H1 (cell line): ENCODE results near the gene TMEM131L. TPM values are rescaled to one million over a fixed set of nuclear protein-coding genes. Genes with fewer than 3 reads are reported as not detected.
A peak's percentile ranks its signal among the peaks of the same experiment; 100 is the strongest.

Experiments
- CTCF ChIA-PET: fragments of 300-600 bp; sonication (Branson Sonifier 250); formaldehyde crosslinking; loops from one replicate; lab custom pipeline; 2021; ENCODE audit not compliant: partially characterized antibody; lab: Charles Lee
- POLR2A ChIA-PET: fragments of 300-600 bp; sonication (Branson Sonifier 250); formaldehyde crosslinking; loops from one replicate; lab custom pipeline; 2021; ENCODE audit warnings: inconsistent platforms; ENCODE audit not compliant: partially characterized antibody; lab: Charles Lee
- DNase-seq, 2 experiments: peaks; one replicate each; pipeline versions ENCODE4 v3.0.0 to v3.0.0-alpha.2; 2010 to 2022; ENCODE audit warnings: low spot score in 2 of 2, low read depth in 1 of 2, mixed read lengths in 1 of 2
- FAIRE-seq: peaks from 2 replicates; lab custom pipeline; 2011; peaks lifted over from hg19 to GRCh38; lab: Jason Lieb, UNC
- H2AFZ ChIP-seq: 2 replicates; pipeline ENCODE4 v1.8.1; 2012; ENCODE audit warnings: low read length, inconsistent platforms
- H2AK5ac ChIP-seq: 2 replicates; pipeline ENCODE4 v1.6.1; 2013; ENCODE audit warnings: low read depth, low read length
- H2BK120ac ChIP-seq: replicated peaks from 2 replicates; pipeline ENCODE3; 2013; ENCODE audit warnings: low read depth, low read length, inconsistent platforms
- H2BK12ac ChIP-seq: 2 replicates; pipeline ENCODE4 v1.6.1; 2013; ENCODE audit warnings: low read depth, low read length
- H2BK15ac ChIP-seq: 2 replicates; pipeline ENCODE4 v1.6.1; 2013; ENCODE audit warnings: low read length
- H2BK20ac ChIP-seq: 2 replicates; pipeline ENCODE4 v1.6.1; 2013; ENCODE audit warnings: low read length
- H2BK5ac ChIP-seq: 2 replicates; pipeline ENCODE4 v1.6.1; 2013; ENCODE audit warnings: low read depth, low read length
- H3K14ac ChIP-seq: 2 replicates; pipeline ENCODE4 v1.6.1; 2013; ENCODE audit warnings: inconsistent platforms; ENCODE audit not compliant: insufficient read length
- H3K18ac ChIP-seq: 2 replicates; pipeline ENCODE4 v1.6.1; 2013; ENCODE audit warnings: low read length; ENCODE audit errors: extremely low read depth
- H3K23ac ChIP-seq: 2 replicates; pipeline ENCODE4 v1.6.1; 2013; ENCODE audit warnings: inconsistent platforms; ENCODE audit not compliant: insufficient read length
- H3K23me2 ChIP-seq: 2 replicates; pipeline ENCODE4 v1.6.1; 2013; ENCODE audit warnings: low read depth, low read length
- H3K27ac ChIP-seq: 2 replicates; pipeline ENCODE4 v1.6.1; 2011; ENCODE audit warnings: low read depth, low read length, inconsistent platforms
- H3K27me3 ChIP-seq, 4 experiments: replicated peaks in 1 of 4; 1 replicate in 1 of 4; 2 replicates in 3 of 4; pipeline versions ENCODE4 v1.6.1 to v1.8.1; 2011 to 2013; ENCODE audit warnings: low read length in 3 of 4, mild to moderate bottlenecking in 3 of 4, inconsistent platforms in 2 of 4, mixed read lengths in 2 of 4, moderate library complexity in 1 of 4; ENCODE audit not compliant: control insufficient read depth in 3 of 4, insufficient read depth in 3 of 4; ENCODE audit errors: extremely low read depth in 1 of 4
- H3K36me3 ChIP-seq, 4 experiments: 2 replicates each; pipeline versions ENCODE4 v1.6.1 to v1.8.1; 2011 to 2013; ENCODE audit warnings: mild to moderate bottlenecking in 4 of 4, low read length in 3 of 4, moderate library complexity in 2 of 4, control low read depth in 1 of 4, inconsistent platforms in 1 of 4; ENCODE audit not compliant: insufficient read depth in 4 of 4, control insufficient read depth in 2 of 4
- H3K4ac ChIP-seq: replicated peaks from 2 replicates; pipeline ENCODE3; 2013; ENCODE audit warnings: low read length, low read depth, mixed read lengths, inconsistent platforms; ENCODE audit not compliant: insufficient read length
- H3K4me1 ChIP-seq, 4 experiments: replicated peaks in 1 of 4; 1 replicate in 1 of 4; 2 replicates in 3 of 4; pipeline versions ENCODE4 v1.6.1 to v1.8.1; 2011 to 2013; ENCODE audit warnings: low read length in 3 of 4, inconsistent platforms in 2 of 4, mixed read lengths in 1 of 4; ENCODE audit not compliant: insufficient read depth in 4 of 4, control insufficient read depth in 3 of 4
- H3K4me2 ChIP-seq, 2 experiments: 2 replicates each; pipeline versions ENCODE4 v1.6.1 to v1.8.1; 2011 to 2013; ENCODE audit warnings: low read depth in 2 of 2, low read length in 2 of 2, control low read depth in 1 of 2, inconsistent platforms in 1 of 2, mild to moderate bottlenecking in 1 of 2; ENCODE audit not compliant: insufficient read depth in 1 of 2
- H3K4me3 ChIP-seq, 4 experiments: fragments of 200-600, 300-600 bp in 1 of 4; sonication (generic), shearing (Covaris generic), sonication (Bioruptor Twin) in 1 of 4; 2 replicates each; pipeline versions ENCODE4 v1.5.1 to v1.8.1; 2011 to 2016; ENCODE audit warnings: low read length in 4 of 4, low read depth in 3 of 4, control low read depth in 2 of 4, inconsistent platforms in 2 of 4, mild to moderate bottlenecking in 2 of 4, mixed read lengths in 1 of 4, moderate library complexity in 1 of 4; ENCODE audit not compliant: insufficient read depth in 2 of 4; ENCODE audit errors: extremely low read depth in 1 of 4
- H3K56ac ChIP-seq: replicated peaks from 2 replicates; pipeline ENCODE3; 2013; ENCODE audit warnings: low read depth, mild to moderate bottlenecking, mixed read lengths, low read length, inconsistent platforms; ENCODE audit not compliant: insufficient read length
- H3K79me1 ChIP-seq: 2 replicates; pipeline ENCODE4 v1.6.1; 2013; ENCODE audit warnings: low read depth, low read length, control low read depth
- H3K79me2 ChIP-seq, 2 experiments: 2 replicates each; pipeline versions ENCODE4 v1.6.1 to v1.8.1; 2012 to 2013; ENCODE audit warnings: low read length in 2 of 2, mild to moderate bottlenecking in 2 of 2, inconsistent platforms in 1 of 2; ENCODE audit not compliant: insufficient read depth in 2 of 2, control insufficient read depth in 1 of 2
- H3K9ac ChIP-seq, 4 experiments: replicated peaks in 1 of 4; 1 replicate in 1 of 4; 2 replicates in 3 of 4; pipeline versions ENCODE4 v1.6.1 to v1.8.1; 2011 to 2013; ENCODE audit warnings: low read depth in 3 of 4, low read length in 3 of 4, control low read depth in 2 of 4, mild to moderate bottlenecking in 2 of 4, moderate library complexity in 2 of 4, inconsistent platforms in 1 of 4; ENCODE audit errors: extremely low read depth in 1 of 4
- H3K9me3 ChIP-seq, 2 experiments: 2 replicates each; pipeline versions ENCODE4 v1.6.1 to v1.8.1; 2012 to 2013; ENCODE audit warnings: mild to moderate bottlenecking in 2 of 2, moderate library complexity in 2 of 2, control low read depth in 1 of 2, inconsistent platforms in 1 of 2, low read depth in 1 of 2, low read length in 1 of 2, mixed read lengths in 1 of 2; ENCODE audit not compliant: insufficient read depth in 2 of 2
- H4K20me1 ChIP-seq, 2 experiments: replicated peaks in 1 of 2; 2 replicates each; pipeline versions ENCODE3 to v1.8.1; 2011 to 2013; ENCODE audit warnings: inconsistent platforms in 2 of 2, low read length in 2 of 2, mild to moderate bottlenecking in 1 of 2; ENCODE audit not compliant: insufficient read depth in 2 of 2, control insufficient read depth in 1 of 2
- H4K5ac ChIP-seq: 2 replicates; pipeline ENCODE4 v1.6.1; 2013; ENCODE audit warnings: low read length, low read depth, mixed read lengths, inconsistent platforms; ENCODE audit not compliant: insufficient read length
- H4K8ac ChIP-seq: 2 replicates; pipeline ENCODE4 v1.8.0; 2013; ENCODE audit warnings: mild to moderate bottlenecking, moderate library complexity, low read length, inconsistent platforms; ENCODE audit not compliant: insufficient read depth; ENCODE audit errors: extremely low read depth
- H4K91ac ChIP-seq: replicated peaks from 2 replicates; pipeline ENCODE3; 2013; ENCODE audit warnings: low read length, mixed read lengths, inconsistent platforms; ENCODE audit not compliant: insufficient read length
- ASH2L ChIP-seq: fragments of 200-600, 300-600 bp; sonication (generic); IDR thresholded peaks from one replicate; pipeline ENCODE4 v1.7.1; 2017; ENCODE audit warnings: low read length
- ATF2 ChIP-seq: IDR thresholded peaks from 2 replicates; pipeline ENCODE4 v1.6.1; 2012; ENCODE audit warnings: low read length, inconsistent platforms
- ATF3 ChIP-seq: IDR thresholded peaks from 2 replicates; pipeline ENCODE4 v1.6.1; 2011; ENCODE audit warnings: low read depth, mild to moderate bottlenecking, low read length; ENCODE audit not compliant: insufficient read depth
- KDM4A ChIP-seq: IDR thresholded peaks from one replicate; pipeline ENCODE4 v1.7.1; 2012; ENCODE audit warnings: low read depth, mild to moderate bottlenecking, moderate library complexity, low read length, inconsistent platforms; ENCODE audit not compliant: severe bottlenecking
- MAX ChIP-seq: IDR thresholded peaks from 2 replicates; pipeline ENCODE4 v1.6.1; 2012; ENCODE audit warnings: inconsistent platforms
- NANOG ChIP-seq: IDR thresholded peaks from 2 replicates; pipeline ENCODE4 v1.6.1; 2011; ENCODE audit warnings: low read length, low read depth, mild to moderate bottlenecking, inconsistent platforms; ENCODE audit not compliant: insufficient read depth, poor library complexity, severe bottlenecking
- RAD21 ChIP-seq, 2 experiments: IDR thresholded peaks in 1 of 2; conservative IDR thresholded peaks in 1 of 2; 2 replicates each; pipeline ENCODE4 v1.6.1; 2011; ENCODE audit warnings: low read depth in 2 of 2, low read length in 2 of 2, improper control_type of control experiment in 1 of 2, inconsistent platforms in 1 of 2, mild to moderate bottlenecking in 1 of 2, moderate library complexity in 1 of 2
- RNF2 ChIP-seq: fragments of 200-900, 300-1000 bp; sonication (generic); IDR thresholded peaks from 2 replicates; pipeline ENCODE4 v1.7.1; 2016; ENCODE audit warnings: borderline replicate concordance, low read depth, mild to moderate bottlenecking, antibody characterized with exemption, low read length; ENCODE audit not compliant: poor library complexity, severe bottlenecking; ENCODE audit errors: missing control alignments
- WGBS, 2 experiments: shearing (Covaris generic) in 1 of 2; methylation state at CpG; one replicate each; pipeline versions ENCODE4 v1.1.6 to v1.1.7; 2013 to 2015; ENCODE audit warnings: low lambda C conversion rate in 2 of 2, mixed read lengths in 2 of 2, inconsistent platforms in 1 of 2, low coverage in 1 of 2, missing lambda C conversion rate in 1 of 2; ENCODE audit not compliant: insufficient replicate concordance in 2 of 2, insufficient coverage in 1 of 2, insufficient read length in 1 of 2; ENCODE audit errors: extremely low coverage in 1 of 2, missing lambda C conversion rate in 1 of 2; 5-methylcytosine and 5-hydroxymethylcytosine counted together
- polyA plus RNA-seq, 7 experiments: library from polyadenylated mRNA; depleted of rRNA in 3 of 7; stranded (reverse) in 5 of 7; unstranded in 2 of 7; fragments of >200 nt in 5 of 7; fragments of 200-250 nt in 2 of 7; gene quantifications; 1 replicate in 5 of 7; 2 replicates in 1 of 7; 4 replicates in 1 of 7; pipeline versions ENCODE4 v1.2.1 to v1.2.3, GENCODE V29; 2011 to 2013; ENCODE audit warnings: missing spikeins in 2 of 7, mixed read lengths in 2 of 7
- total RNA-seq: library from RNA; stranded (reverse); fragmentation: NEBNext Ultra II Directional; extraction: Animal tissue kit (Norgen Biotek cat#: 25700); gene quantifications from 2 replicates; pipeline ENCODE4 v1.2.1, GENCODE V29; 2021

TMEM131L gene
- total and polyA plus RNA-seq, 2 of the 8 experiments (the other 6 are each of a cell fraction or from before 2014, with no cell fraction given), result 14.3 to 26.1 TPM

- Histone ChIP-seq H2AK5ac (no peak overlapping the region), H3K4ac (no peak overlapping the region), H3K23ac (no peak overlapping the region), H2BK5ac (no peak overlapping the region), H3K9me3 (peaks cover 25 to 27% of the 10 kb centered on the region in 2 experiments), H2BK20ac (no peak overlapping the region), H3K4me3 (peak overlapping the region; percentile 45 to 64 (median 56)), H3K18ac (no peak overlapping the region; the same call in 1 of the 2 replicates), H3K36me3 (peaks cover 0 to 4% (median 0%) of the 10 kb centered on the region in 4 experiments; a peak in 2 of 8 replicates), H4K5ac (no peak overlapping the region), H2AFZ (peak overlapping the region; percentile 88), H2BK15ac (no peak overlapping the region), H3K23me2 (peaks cover 16% of the 10 kb centered on the region), H3K79me1 (no peaks in the 10 kb centered on the region), H3K14ac (no peak overlapping the region), H4K8ac (no peak overlapping the region), H3K27me3 (peaks cover 12 to 44% (median 34%) of the 10 kb centered on the region in 4 experiments), H2BK12ac (no peak overlapping the region), H3K9ac (no peak overlapping the region), H3K4me2 (peak overlapping the region; percentile 88 to 92), H3K56ac (no peak overlapping the region), H2BK120ac (no peak overlapping the region), H4K91ac (no peak overlapping the region), H3K79me2 (no peaks in the 10 kb centered on the region), H3K27ac (no peak overlapping the region), H4K20me1 (no peaks in the 10 kb centered on the region), H3K4me1 (peaks cover 0 to 4% (median 1%) of the 10 kb centered on the region in 4 experiments; a peak in 5 of 7 replicates)
- TF ChIP-seq KDM4A (no peak), ATF3 (no peak), RNF2 (no peak), RAD21 (IDR thresholded peaks at IDR 0.05 in 1 of 2, conservative IDR thresholded peaks at IDR 0.05 in 1 of 2; ENCODE audit: low read depth in 2 of 2, low read length in 2 of 2) (no peak), NANOG (no peak), ASH2L (no peak), MAX (no peak), ATF2 (no peak)
- FAIRE-seq (no peak), DNase-seq (no peak)
- WGBS, 2 experiments, result 18 to 100% methylated on average over 1 to 9 of the region's 9 CpGs
- ChIA-PET POLR2A (interaction anchor here (0.6 to 1.0 kb wide), 3 partner anchors 15 to 96 kb away, joined by 3 read pairs; no protein-coding TSS in a partner anchor), CTCF (interaction anchor here (0.6 to 2.1 kb wide), 6 partner anchors 44 to 693 kb away, joined by 3 to 7 read pairs (median 3); no protein-coding TSS in a partner anchor)
Measured at GRCh38 chr4:153684971-153685371, 218.8 kb downstream of the TMEM131L start.
